Stimulated activated CD4-positive, alpha-beta T cell treated with anti-CD3 and anti-CD28 coated beads, Interleukin-12 subunit alpha, Interleukin-12 subunit beta, amount 100 ng/mL, for 48 hours (primary cell): ENCODE data around the gene FSTL4.

Source experiments
- DNase-seq, 3 donors: peaks; one replicate each; pipeline ENCODE4 v3.0.0-alpha.2; 2020; ENCODE audit warnings: low read depth in 2 of 3, low spot score in 1 of 3

FSTL4 gene

GRCh38 chr5:133274597-133274935 lies 337.8 kb downstream of the FSTL4 start:
- DNase-seq, result no peak

- no peak for DNase-seq
These were observed 338.4 kb downstream of the FSTL4 start for GRCh38 chr5:133273661-133274596.

- DNase-seq, result no peak
These were observed 340.0 kb downstream of the FSTL4 start for GRCh38 chr5:133272345-133272744.

- no peak for DNase-seq
These were observed 340.7 kb downstream of the FSTL4 start for GRCh38 chr5:133271606-133272005.

- DNase-seq, result no peak
These were observed 342.6 kb downstream of the FSTL4 start for GRCh38 chr5:133269691-133270090.

- DNase-seq, result no peak
These were observed 344.7 kb downstream of the FSTL4 start for GRCh38 chr5:133267601-133268000.

GRCh38 chr5:133266966-133267365 lies 345.4 kb downstream of the FSTL4 start:
- no peak for DNase-seq

- no peak for DNase-seq
These were observed 345.8 kb downstream of the FSTL4 start for GRCh38 chr5:133266527-133266878.

- no peak for DNase-seq
These were observed 346.4 kb downstream of the FSTL4 start for GRCh38 chr5:133265720-133266526.

GRCh38 chr5:133265257-133265656 lies 347.1 kb downstream of the FSTL4 start:
- DNase-seq, result no peak

- no peak for DNase-seq
These were observed 349.7 kb downstream of the FSTL4 start for GRCh38 chr5:133262690-133263089.

- no peak for DNase-seq
These were observed 350.3 kb downstream of the FSTL4 start for GRCh38 chr5:133261993-133262392.

GRCh38 chr5:133260715-133261114 lies 351.6 kb downstream of the FSTL4 start:
- no peak for DNase-seq

- no peak for DNase-seq
These were observed 352.9 kb downstream of the FSTL4 start for GRCh38 chr5:133259199-133259997.

- DNase-seq, result no peak
These were observed 354.4 kb downstream of the FSTL4 start for GRCh38 chr5:133257977-133258376.

- DNase-seq, result no peak
These were observed 356.1 kb downstream of the FSTL4 start for GRCh38 chr5:133256276-133256675.

- DNase-seq, result no peak
These were observed 357.5 kb downstream of the FSTL4 start for GRCh38 chr5:133254803-133255202.

- no peak for DNase-seq
These were observed 358.7 kb downstream of the FSTL4 start for GRCh38 chr5:133253671-133254070.

GRCh38 chr5:133253070-133253469 lies 359.3 kb downstream of the FSTL4 start:
- DNase-seq, result no peak

- no peak for DNase-seq
These were observed 360.2 kb downstream of the FSTL4 start for GRCh38 chr5:133252133-133252480.

GRCh38 chr5:133251296-133252132 lies 360.8 kb downstream of the FSTL4 start:
- DNase-seq, result no peak
